HAP-1 (cell line): ENCODE measurements around the gene ARMH2.

Experiments
- DNase-seq, 2 experiments: peaks; one replicate each; pipeline ENCODE4 v3.0.0-alpha.2; 2016 to 2020; ENCODE audit warnings: low spot score in 2 of 2
- H3K27me3 ChIP-seq: fragments of 250-450 bp; sonication (Bioruptor Pico); 2 replicates; pipeline ENCODE4 v1.5.1; 2020; ENCODE audit warnings: low read depth, mild to moderate bottlenecking, moderate library complexity
- H3K36me3 ChIP-seq: fragments of 250-450 bp; sonication (Bioruptor Pico); replicated peaks from 2 replicates; pipeline ENCODE4 v1.5.1; 2020; ENCODE audit warnings: mild to moderate bottlenecking
- H3K4me1 ChIP-seq: fragments of 250-450 bp; sonication (Bioruptor Pico); 2 replicates; pipeline ENCODE4 v1.5.1; 2020; ENCODE audit warnings: mild to moderate bottlenecking
- H3K4me3 ChIP-seq: fragments of 250-450 bp; sonication (Bioruptor Pico); 2 replicates; pipeline ENCODE4 v1.5.1; 2020; ENCODE audit warnings: mild to moderate bottlenecking, moderate library complexity
- H3K9me3 ChIP-seq: fragments of 250-450 bp; sonication (Bioruptor Pico); 2 replicates; pipeline ENCODE4 v1.5.1; 2020; ENCODE audit warnings: mild to moderate bottlenecking, moderate library complexity
- in situ Hi-C: fragments of 300-500 bp; cut with MboI; formaldehyde crosslinking; loops from 3 replicates; pipeline ENCODE4 v1.14.3; 2020; ENCODE audit warnings: low sequenced_read_pairs, inconsistent platforms, mixed read lengths

The ARMH2 gene

GRCh38 chr6:24798740-24799540 is at the start of gene ARMH2:
ARMH2 (minus strand) TSS chr6:24798917; CDS start chr6:24798857, 60 bp downstream.
- Histone ChIP-seq H3K36me3 (no peaks in the 10 kb centered on the region), H3K4me1 (no peaks in the 10 kb centered on the region), H3K9me3 (no peaks in the 10 kb centered on the region; the same call in 1 of the 2 replicates), H3K4me3 (no peak within 1 kb of the TSS), H3K27me3 (no peaks in the 10 kb centered on the region)
- DNase-seq: no peak
- in situ Hi-C loops: no loop called here

- in situ Hi-C loops: no loop called here
- Histone ChIP-seq H3K36me3 (no peaks in the 10 kb centered on the region), H3K9me3 (no peaks in the 10 kb centered on the region), H3K4me1 (peaks cover 7% of the 10 kb centered on the region), H3K4me3 (no peak overlapping the region), H3K27me3 (no peaks in the 10 kb centered on the region)
- no peak for DNase-seq
Measured at GRCh38 chr6:24848461-24848860, 49.7 kb upstream of the ARMH2 start.

- Histone ChIP-seq H3K4me3 (no peak overlapping the region), H3K4me1 (peaks cover 7% of the 10 kb centered on the region), H3K36me3 (no peaks in the 10 kb centered on the region), H3K9me3 (no peaks in the 10 kb centered on the region), H3K27me3 (no peaks in the 10 kb centered on the region)
- in situ Hi-C loops: no loop called here
- no peak for DNase-seq
Measured at GRCh38 chr6:24847402-24847801, 48.7 kb upstream of the ARMH2 start.

GRCh38 chr6:24845578-24845977 is 46.9 kb upstream of the ARMH2 start:
- H3K27me3 ChIP-seq: no peaks in the 10 kb centered on the region
- DNase-seq: no peak
- no peak overlapping the region for H3K4me3 ChIP-seq
- H3K9me3 ChIP-seq: no peaks in the 10 kb centered on the region
- H3K4me1 ChIP-seq: peaks cover 7% of the 10 kb centered on the region
- in situ Hi-C loops: no loop called here
- no peaks in the 10 kb centered on the region for H3K36me3 ChIP-seq

GRCh38 chr6:24844903-24845302 is 46.2 kb upstream of the ARMH2 start:
- peaks cover 7% of the 10 kb centered on the region for H3K4me1 ChIP-seq
- H3K4me3 ChIP-seq: no peak overlapping the region
- no peaks in the 10 kb centered on the region for H3K36me3 ChIP-seq
- no peaks in the 10 kb centered on the region for H3K27me3 ChIP-seq
- no peaks in the 10 kb centered on the region for H3K9me3 ChIP-seq
- no peak for DNase-seq
- in situ Hi-C loops: no loop called here

- in situ Hi-C loops: no loop called here
- Histone ChIP-seq H3K4me3 (no peak overlapping the region), H3K4me1 (peaks cover 7% of the 10 kb centered on the region), H3K9me3 (no peaks in the 10 kb centered on the region), H3K27me3 (no peaks in the 10 kb centered on the region), H3K36me3 (no peaks in the 10 kb centered on the region)
- no peak for DNase-seq
Measured at GRCh38 chr6:24844061-24844460, 45.3 kb upstream of the ARMH2 start.

GRCh38 chr6:24840187-24840586 is 41.5 kb upstream of the ARMH2 start:
- H3K36me3 ChIP-seq: no peaks in the 10 kb centered on the region
- in situ Hi-C loops: no loop called here
- H3K4me3 ChIP-seq: no peak overlapping the region
- DNase-seq: no peak
- no peaks in the 10 kb centered on the region for H3K9me3 ChIP-seq
- no peaks in the 10 kb centered on the region for H3K27me3 ChIP-seq
- peaks cover 7% of the 10 kb centered on the region for H3K4me1 ChIP-seq

GRCh38 chr6:24838994-24839393 is 40.3 kb upstream of the ARMH2 start:
- in situ Hi-C loops: no loop called here
- H3K4me1 ChIP-seq: peaks cover 6% of the 10 kb centered on the region
- H3K4me3 ChIP-seq: no peak overlapping the region
- H3K27me3 ChIP-seq: no peaks in the 10 kb centered on the region
- no peak for DNase-seq
- H3K9me3 ChIP-seq: no peaks in the 10 kb centered on the region
- no peaks in the 10 kb centered on the region for H3K36me3 ChIP-seq

GRCh38 chr6:24838081-24838480 is 39.4 kb upstream of the ARMH2 start:
- Histone ChIP-seq H3K4me1 (no peaks in the 10 kb centered on the region), H3K4me3 (no peak overlapping the region), H3K27me3 (no peaks in the 10 kb centered on the region), H3K9me3 (no peaks in the 10 kb centered on the region), H3K36me3 (no peaks in the 10 kb centered on the region)
- no peak for DNase-seq
- in situ Hi-C loops: no loop called here

GRCh38 chr6:24836109-24836508 is 37.4 kb upstream of the ARMH2 start:
- in situ Hi-C loops: no loop called here
- Histone ChIP-seq H3K4me3 (no peak overlapping the region), H3K4me1 (no peaks in the 10 kb centered on the region), H3K36me3 (no peaks in the 10 kb centered on the region), H3K9me3 (no peaks in the 10 kb centered on the region), H3K27me3 (no peaks in the 10 kb centered on the region)
- no peak for DNase-seq

GRCh38 chr6:24833711-24834386 is 35.1 kb upstream of the ARMH2 start:
- in situ Hi-C loops: no loop called here
- no peak overlapping the region for H3K4me3 ChIP-seq
- no peaks in the 10 kb centered on the region for H3K9me3 ChIP-seq
- peaks cover 4% of the 10 kb centered on the region; the same call in 1 of the 2 replicates for H3K4me1 ChIP-seq
- no peaks in the 10 kb centered on the region for H3K36me3 ChIP-seq
- DNase-seq: no peak
- no peaks in the 10 kb centered on the region for H3K27me3 ChIP-seq

GRCh38 chr6:24832794-24833193 is 34.1 kb upstream of the ARMH2 start:
- no peak overlapping the region for H3K4me3 ChIP-seq
- no peaks in the 10 kb centered on the region for H3K27me3 ChIP-seq
- no peak for DNase-seq
- H3K4me1 ChIP-seq: peaks cover 4% of the 10 kb centered on the region; the same call in 1 of the 2 replicates
- in situ Hi-C loops: no loop called here
- H3K36me3 ChIP-seq: no peaks in the 10 kb centered on the region
- H3K9me3 ChIP-seq: no peaks in the 10 kb centered on the region

- Histone ChIP-seq H3K4me3 (no peak overlapping the region), H3K27me3 (no peaks in the 10 kb centered on the region), H3K9me3 (no peaks in the 10 kb centered on the region), H3K4me1 (peaks cover 6% of the 10 kb centered on the region), H3K36me3 (no peaks in the 10 kb centered on the region)
- in situ Hi-C loops: no loop called here
- no peak for DNase-seq
Measured at GRCh38 chr6:24831771-24832716, 33.3 kb upstream of the ARMH2 start.
